GM21825 (cell line): ENCODE measurements around the gene FYB2.

Experiments used
- ATAC-seq: cut with Tn5 transposase; IDR thresholded peaks from one replicate; pipeline ENCODE4 v1.9.1; 2021; ENCODE audit warnings: mild to moderate bottlenecking, moderate library complexity; ENCODE audit not compliant: unreplicated experiment

Gene FYB2

GRCh38 chr1:56835657-56836056, 16.5 kb upstream of the FYB2 start:
- ATAC-seq = no peak

- ATAC-seq = no peak
These were observed 15.1 kb upstream of the FYB2 start for GRCh38 chr1:56834137-56834900.

- no peak for ATAC-seq
These were observed 13.9 kb upstream of the FYB2 start for GRCh38 chr1:56833088-56833487.

- peak; percentile 80 for ATAC-seq
These were observed 12.9 kb upstream of the FYB2 start for GRCh38 chr1:56831871-56832693.

GRCh38 chr1:56830052-56830451, 10.8 kb upstream of the FYB2 start:
- no peak for ATAC-seq

GRCh38 chr1:56827711-56828110, 8.5 kb upstream of the FYB2 start:
- no peak for ATAC-seq

DNA sequence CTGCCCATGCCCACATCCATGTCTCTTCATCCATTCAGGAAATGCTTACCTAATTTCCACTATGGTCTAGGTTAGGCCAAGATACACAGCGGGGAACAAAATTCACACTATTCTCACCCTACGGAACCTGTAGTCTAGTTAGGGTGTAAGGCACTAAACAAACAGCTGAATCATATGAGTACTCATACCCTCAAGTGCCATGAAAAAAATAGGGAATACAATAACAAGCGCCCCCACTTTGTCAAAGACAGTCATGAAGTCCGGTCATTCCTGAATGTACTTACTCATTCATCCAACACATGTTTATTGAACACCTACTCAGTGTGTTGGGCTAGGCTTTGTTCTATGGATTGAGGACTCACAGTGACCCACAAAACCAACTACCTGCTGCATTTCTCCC, 6.2 kb upstream of the FYB2 start:
- ATAC-seq = no peak

GRCh38 chr1:56824938-56825337, 5.7 kb upstream of the FYB2 start:
- no peak for ATAC-seq

- ATAC-seq = no peak
These were observed 5.1 kb upstream of the FYB2 start for GRCh38 chr1:56824271-56824670.

DNA sequence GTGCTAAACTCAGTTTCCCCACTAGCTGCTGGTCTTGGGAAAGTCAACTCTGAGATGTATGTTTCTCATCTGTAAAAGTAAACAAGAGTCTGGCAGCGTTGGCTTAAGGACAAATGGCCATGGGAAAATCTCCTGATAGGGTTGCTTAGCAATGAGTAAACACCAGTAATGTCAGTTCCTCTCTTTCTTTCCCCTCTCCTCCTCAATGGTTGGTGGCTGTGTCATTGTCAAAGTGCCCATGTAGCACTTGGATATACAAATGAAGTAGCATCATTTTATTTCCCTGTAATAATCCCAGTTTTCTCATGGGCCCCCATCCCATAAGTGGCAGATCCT, 2.2 kb upstream of the FYB2 start:
- no peak for ATAC-seq

DNA sequence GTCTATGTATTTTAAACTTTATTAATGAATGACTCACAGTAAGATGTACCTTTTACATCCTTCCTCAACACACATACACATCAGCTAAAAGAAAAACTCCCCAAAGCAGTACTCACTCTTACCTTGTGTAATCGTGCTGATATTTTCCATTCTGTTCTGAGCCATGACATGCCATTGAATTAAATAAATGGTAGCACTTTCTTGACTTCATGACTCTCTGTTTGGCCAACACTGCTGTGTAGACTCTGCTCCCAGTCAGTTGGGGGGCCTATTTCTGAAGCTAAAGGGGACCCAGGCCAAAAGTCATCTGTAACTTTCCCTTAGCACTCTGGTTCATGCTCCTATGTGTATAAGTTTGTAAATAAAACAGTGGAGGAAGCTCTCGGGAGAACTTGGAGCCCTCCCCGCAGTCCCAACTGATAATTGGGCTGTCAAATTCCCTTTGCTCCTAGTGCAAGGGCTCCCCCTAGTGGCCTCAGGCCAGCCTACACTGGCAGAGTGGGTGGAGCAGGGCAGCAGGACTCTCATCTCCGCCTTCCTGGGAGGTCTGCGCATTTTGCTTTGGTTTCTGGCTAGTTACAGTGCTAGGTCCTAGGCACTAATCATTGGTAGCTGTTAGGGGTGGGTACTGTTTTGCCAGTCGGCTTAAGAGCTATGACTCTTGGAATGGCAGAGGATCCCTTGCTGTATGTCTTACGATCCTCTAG, 1.7 kb upstream of the FYB2 start:
- peak; percentile 63 for ATAC-seq

- no peak for ATAC-seq
These were observed 1.3 kb downstream of the FYB2 start for GRCh38 chr1:56817716-56818463.

DNA sequence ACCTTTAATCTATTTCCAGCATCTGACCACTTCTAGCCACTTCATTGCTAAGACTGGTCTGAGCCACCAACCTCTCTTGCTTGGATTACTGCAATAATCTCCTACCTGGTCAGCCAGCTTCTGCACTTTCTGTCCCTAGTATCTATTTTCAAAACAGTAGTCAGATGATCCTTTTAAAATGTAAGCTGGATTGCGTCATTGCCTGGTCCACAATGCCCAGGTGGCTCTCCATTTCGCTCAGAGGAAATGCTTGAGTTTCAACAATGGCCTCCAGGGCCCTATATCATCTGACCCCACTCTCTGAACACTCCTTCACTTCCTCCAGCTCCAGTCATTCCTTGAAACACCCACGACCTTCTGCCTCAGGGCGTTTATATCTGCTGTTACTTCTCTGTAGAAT, 2.3 kb downstream of the FYB2 start:
- ATAC-seq = peak; percentile 63

DNA sequence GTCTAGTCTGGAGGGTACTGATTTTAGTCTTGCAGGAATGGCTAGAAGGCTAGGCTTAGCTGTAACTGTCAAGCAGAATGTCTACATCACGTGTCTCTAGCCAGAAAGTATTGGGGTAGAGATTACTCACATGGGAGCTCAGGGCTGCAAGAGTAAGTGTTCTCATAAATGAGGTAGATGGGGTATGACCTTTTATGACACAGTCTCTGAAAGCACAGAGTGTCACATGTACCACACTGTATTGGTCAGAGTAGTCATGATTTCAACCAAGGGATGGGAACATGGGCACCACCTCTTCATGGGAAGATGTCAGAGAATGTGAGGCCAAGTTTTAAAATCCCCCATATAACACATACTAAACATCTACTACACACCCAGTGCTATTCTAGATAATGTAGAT, 2.9 kb downstream of the FYB2 start:
- no peak for ATAC-seq

GRCh38 chr1:56814205-56814604, 5.0 kb downstream of the FYB2 start:
- no peak for ATAC-seq

DNA sequence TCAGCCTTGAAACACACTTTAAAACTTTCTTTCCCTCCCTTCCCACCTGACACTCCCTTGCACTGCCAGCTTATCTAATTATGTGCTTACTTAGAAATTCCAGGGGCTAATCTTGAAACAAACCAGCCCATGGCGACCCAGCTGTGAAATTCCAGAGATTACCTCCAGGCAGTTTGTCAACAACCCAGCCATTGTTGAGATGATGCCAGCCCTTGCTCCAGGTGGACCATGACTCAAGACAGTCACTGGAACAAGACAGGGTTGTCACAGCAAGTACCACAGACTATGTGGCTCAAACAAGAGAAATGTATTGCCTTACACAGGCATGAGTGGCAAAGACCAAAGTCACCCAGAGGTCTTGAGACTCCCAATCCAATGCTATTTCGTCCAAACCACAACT, 7.9 kb downstream of the FYB2 start:
- ATAC-seq = no peak

- no peak for ATAC-seq
These were observed 10.8 kb downstream of the FYB2 start for GRCh38 chr1:56808410-56808809.

- no peak for ATAC-seq
These were observed 12.4 kb downstream of the FYB2 start for GRCh38 chr1:56806804-56807203.

DNA sequence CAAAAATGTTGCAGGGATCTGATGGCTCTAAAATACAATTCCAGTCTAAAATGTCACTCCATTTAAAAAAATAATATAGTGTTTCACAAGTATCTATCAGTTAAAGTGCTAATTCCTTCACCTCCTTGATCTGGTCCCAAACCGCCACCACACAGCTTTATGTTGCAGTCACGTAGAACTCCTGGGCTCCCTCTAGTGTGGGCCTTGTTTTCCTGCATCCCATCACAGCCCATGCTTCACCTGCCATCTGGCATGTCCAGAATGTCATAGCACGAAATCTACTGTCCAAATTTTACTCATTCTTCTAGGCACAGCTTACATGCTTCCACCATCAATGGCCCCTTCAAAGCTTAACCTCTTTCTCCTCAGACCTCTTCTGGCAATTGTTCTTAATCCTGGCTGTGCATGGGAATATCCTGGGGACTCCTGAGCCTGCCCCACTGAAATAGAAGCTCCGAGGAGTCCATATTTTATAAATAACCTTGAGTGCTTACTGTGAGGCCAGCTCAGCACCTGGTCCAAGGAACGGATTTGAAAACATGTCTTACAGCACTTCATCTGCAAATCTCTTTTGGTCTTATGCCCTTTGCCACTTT, 15.5 kb downstream of the FYB2 start:
- no peak for ATAC-seq

GRCh38 chr1:56799605-56800400, 19.4 kb downstream of the FYB2 start:
- no peak for ATAC-seq
